Fibroblast of pulmonary artery (primary cell): ENCODE results near the gene FBXO44.
A peak's percentile ranks its signal among the peaks of the same experiment; 100 is the strongest.

ENCODE experiments used
- DNase-seq: peaks from one replicate; pipeline ENCODE4 v3.0.0-alpha.2; 2010; ENCODE audit warnings: low read depth
- H3K4me3 ChIP-seq: replicated peaks from 2 replicates; pipeline ENCODE4 v1.5.1; 2011; ENCODE audit warnings: low read depth, mild to moderate bottlenecking, control low read depth, low read length, moderate library complexity
- CTCF ChIP-seq: IDR thresholded peaks from 2 replicates; pipeline ENCODE4 v1.5.1; 2011; ENCODE audit warnings: mild to moderate bottlenecking, control low read depth, low read length, inconsistent platforms; ENCODE audit errors: missing control alignments

Gene FBXO44

GRCh38 chr1:11646317-11646716 lies 8.4 kb upstream of the FBXO44 start:
- no peak for TF ChIP-seq CTCF
- H3K4me3 ChIP-seq, result no peak overlapping the region
- no peak for DNase-seq

GRCh38 chr1:11647333-11647732 lies 7.3 kb upstream of the FBXO44 start:
- H3K4me3 ChIP-seq, result no peak overlapping the region
- no peak for TF ChIP-seq CTCF
- no peak for DNase-seq

GRCh38 chr1:11648039-11648438 lies 6.6 kb upstream of the FBXO44 start:
- no peak overlapping the region for H3K4me3 ChIP-seq
- no peak for DNase-seq
- TF ChIP-seq CTCF, result no peak

GRCh38 chr1:11648732-11649158 lies 5.9 kb upstream of the FBXO44 start:
- TF ChIP-seq CTCF, result no peak
- DNase-seq, result no peak
- H3K4me3 ChIP-seq, result no peak overlapping the region

- H3K4me3 ChIP-seq, result no peak overlapping the region
- no peak for DNase-seq
- no peak for TF ChIP-seq CTCF
These were observed 5.4 kb upstream of the FBXO44 start for GRCh38 chr1:11649237-11649623.

- no peak for TF ChIP-seq CTCF
- no peak overlapping the region for H3K4me3 ChIP-seq
- DNase-seq, result no peak
These were observed 4.9 kb upstream of the FBXO44 start for GRCh38 chr1:11649624-11650330.

- peak; percentile 50 for TF ChIP-seq CTCF
- H3K4me3 ChIP-seq, result no peak overlapping the region
- DNase-seq, result peak; percentile 78
These were observed 4.2 kb upstream of the FBXO44 start for GRCh38 chr1:11650331-11650991.
